SW 1271 (cell line): ENCODE data around the gene SYNRG.

ENCODE experiments used
- DNase-seq, 2 experiments: peaks; one replicate each; lab custom pipeline; 2025; lab: John Stamatoyannopoulos, UW

The SYNRG gene

DNA sequence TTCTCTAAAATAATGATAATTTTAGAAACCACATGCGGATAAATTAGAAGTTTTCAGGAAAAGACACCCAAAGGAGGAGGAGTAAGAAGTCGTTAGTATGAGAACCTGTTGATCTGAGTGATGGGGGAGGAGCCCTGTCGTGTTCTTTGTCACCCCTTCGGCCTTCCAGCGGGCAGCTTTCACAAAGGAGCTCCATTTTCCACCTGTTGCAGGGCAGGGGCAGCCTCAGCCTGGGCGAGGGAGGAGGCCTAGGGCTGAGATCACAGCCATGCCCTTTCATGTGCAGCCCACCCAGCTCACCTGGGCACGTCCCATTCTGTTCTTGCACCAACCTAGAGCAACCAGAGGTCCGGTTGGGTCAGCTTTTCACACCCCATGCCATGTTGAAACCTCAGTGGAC is 114.2 kb downstream of the SYNRG start:
- no peak for DNase-seq

GRCh38 chr17:37494401-37494831 is 114.8 kb downstream of the SYNRG start:
- DNase-seq: no peak

DNA sequence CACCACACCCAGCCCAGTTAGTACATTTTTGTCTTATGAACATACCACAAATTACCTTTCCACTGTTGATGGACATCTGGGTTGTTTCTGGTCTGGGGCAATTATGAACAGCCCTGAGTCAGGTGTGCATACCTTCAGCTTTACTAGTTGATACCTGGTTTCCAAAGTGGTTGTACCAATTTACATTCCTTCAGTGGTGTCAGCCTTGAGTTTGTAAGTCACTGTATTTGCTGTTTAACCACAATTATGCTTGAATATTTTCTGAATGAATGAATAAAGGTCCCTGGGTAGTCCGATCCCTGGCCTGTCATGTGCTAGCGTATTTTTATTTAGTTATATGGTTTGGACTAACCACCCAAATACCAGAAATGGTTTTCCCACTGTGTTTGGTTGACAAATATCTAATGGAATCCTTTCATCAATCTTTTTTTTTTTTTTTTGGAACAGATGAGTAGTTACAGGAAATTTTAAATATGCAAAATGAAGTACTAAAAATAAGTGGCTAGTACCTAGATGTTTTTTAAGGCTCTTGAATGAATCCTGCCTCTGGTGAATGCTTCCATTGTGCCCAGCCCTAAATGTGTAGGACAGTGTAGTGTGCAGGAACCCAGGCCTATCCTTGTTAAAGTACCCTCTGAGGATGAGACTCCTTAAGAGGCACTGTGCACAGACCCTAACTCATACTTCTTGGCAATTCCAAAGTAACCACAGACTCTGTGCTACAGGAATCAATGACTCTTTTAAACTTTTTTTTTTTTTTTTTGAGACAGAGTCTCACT is 115.8 kb downstream of the SYNRG start:
- peak in 1 of 2 experiments; percentile 31 for DNase-seq

GRCh38 chr17:37492167-37492566 is 117.1 kb downstream of the SYNRG start:
- no peak for DNase-seq

DNA sequence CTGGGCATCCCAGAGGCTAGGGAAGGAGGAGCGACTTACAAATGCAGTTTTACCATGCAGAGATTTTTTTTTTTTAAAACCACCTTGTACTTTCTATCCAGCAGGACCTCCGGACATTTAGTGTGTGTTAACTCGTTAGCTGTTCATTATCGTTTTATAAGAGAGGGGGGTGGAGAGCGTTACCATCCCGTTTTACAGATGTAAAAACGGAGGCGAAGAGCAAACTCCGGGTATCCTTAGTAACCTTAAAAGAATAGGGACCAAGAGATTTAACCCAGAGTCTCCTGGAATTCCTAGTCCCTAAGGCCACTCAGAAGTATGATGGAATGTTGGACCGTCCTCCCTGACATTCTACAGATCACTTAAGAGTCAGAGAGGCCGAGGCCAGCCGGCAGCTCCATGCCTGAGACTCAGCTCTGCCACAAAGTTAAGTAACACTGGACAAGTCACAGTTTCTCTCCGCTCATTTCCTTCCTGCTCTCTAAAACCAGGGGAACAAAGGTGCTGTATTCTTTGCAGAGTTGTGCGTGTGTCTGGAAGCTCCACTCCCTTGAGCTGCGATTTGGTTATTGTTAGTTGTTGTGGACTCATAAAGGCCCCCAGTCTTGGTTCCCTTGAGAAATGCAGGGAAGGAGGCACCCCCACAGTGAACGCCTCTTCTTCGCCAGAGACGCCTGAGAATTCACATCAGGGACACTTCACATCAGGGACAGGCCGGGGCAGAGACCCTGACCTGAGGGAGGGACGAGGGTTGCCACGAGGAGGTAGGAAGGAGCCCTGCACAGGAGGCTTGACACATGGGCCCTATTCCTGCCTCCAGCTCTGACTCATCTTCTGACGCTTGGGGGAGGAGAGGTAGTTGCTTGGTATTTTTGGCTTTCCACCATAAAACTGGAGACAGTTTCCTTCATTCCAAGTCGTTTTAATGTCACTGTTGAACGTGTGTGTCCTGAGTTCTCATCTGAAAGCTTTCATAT is 118.3 kb downstream of the SYNRG start:
- peak; percentile 87 to 89 for DNase-seq

DNA sequence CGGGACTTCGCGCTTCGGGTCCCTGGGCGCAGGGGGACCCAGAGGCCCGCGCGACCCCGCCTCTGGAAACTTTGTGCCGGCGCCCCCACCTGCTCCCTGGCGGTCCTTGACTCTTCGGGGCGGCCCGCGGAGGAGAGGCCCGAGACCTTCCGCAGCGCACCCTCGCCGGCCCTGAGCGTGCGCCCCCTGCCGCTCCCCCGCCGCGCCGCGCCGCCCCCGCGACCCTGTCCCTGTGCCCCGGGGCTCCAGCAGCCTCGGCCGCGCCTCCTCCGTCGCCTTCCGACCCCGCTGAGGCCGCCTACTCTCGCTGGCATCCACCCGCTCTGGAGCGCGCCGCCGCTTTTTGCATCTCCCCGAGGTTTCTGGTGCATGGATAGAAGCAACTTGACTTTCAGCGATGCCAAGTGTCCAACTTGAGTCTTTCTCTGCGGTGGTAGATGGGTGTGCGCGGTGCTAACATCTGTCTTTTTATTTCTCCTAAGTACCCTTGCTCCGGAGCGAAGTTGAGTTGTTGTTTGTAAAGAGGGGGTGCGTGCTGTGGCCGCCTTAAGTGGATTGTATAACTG is 119.1 kb downstream of the SYNRG start:
- DNase-seq: peak in 1 of 2 experiments; percentile 29

DNA sequence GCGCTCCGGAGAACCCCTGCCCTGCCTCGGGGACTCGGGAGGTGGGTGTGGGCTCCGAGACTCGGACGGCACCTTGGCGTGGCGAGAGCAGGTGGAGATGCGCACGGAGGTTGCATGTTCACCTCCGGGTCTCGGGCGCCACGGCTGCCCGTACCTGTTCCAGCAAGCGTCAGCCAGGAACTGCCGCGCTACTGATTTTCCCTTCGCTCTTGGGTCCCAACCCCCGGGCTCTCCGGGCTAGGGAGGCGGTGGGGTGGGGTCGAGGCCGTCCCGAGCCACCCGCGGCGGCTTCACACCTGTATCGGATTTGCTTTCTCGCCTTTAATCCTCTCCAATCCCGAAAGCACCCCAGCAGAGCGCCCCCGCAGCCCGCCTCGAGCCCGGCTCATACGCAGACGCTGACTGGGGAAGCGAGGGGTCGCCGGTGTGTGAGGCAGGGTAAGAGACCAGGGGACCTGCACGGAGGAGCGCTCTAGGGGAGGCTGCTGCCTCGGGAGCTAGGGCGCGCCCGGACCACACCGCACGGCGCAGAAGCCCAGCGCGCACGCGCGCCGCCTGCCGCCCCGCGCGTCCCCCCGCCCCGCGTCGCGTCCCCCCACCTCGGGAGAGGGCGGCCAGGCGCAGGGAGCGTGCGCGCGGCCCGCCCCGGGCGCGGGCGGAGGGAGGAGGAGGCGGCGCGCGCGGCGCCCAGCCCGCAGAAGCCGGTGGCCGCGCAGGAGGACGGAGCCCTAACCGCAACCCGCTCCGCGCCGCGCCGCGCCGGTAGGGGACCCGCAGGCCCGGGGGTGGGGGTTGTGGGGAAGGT is 119.8 kb downstream of the SYNRG start, which contains the start of gene DUSP14:
Gene DUSP14 (plus strand): TSS at position 695 of the 805 bp plus-strand sequence. CDS start 22,382 bp downstream, outside the sequence.
- DNase-seq: peak; percentile 33 to 67

GRCh38 chr17:37488607-37489196 is 120.5 kb downstream of the SYNRG start:
- peak; percentile 58 to 72 for DNase-seq

- peak; percentile 42 to 76 for DNase-seq
Observed at GRCh38 chr17:37488009-37488604, 121.1 kb downstream of the SYNRG start.

- no peak for DNase-seq
Observed at GRCh38 chr17:37485938-37486570, 123.2 kb downstream of the SYNRG start.

DNA sequence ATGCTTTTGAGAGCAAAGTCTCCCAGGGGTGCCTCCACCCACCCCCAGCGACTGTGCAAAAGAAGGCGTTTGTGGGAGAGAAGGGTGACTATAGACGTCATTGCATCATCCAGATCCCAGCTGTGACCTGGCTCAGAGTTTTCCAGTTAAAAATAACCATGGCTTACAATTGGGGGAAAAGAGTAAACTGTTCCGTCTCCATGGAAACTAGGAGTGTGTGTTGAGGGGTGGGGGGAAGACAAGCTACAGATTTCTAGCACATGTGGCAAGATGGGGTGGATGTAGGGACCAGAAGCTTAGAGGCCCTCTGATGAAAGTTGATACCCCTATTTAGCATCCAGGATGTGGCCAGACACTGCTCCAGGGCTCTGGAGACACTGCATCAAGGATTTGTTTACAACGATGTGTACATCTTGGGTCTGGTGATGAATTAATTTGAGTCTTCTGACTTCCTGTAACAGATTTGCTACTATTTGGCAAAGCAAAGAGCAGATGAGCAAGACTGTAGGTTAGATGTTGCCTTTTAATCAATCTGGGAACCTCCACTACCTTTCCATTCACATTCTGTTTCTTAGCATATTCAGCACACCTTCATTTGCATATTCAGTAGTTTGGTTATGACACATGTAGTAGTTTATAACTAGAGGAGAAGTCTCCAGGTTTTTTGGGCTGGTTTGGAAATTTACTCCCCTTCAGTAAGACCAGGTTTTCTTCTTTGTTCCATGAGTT is 125.7 kb downstream of the SYNRG start:
- peak in 1 of 2 experiments; percentile 39 for DNase-seq

GRCh38 chr17:37481001-37481665 is 128.1 kb downstream of the SYNRG start:
- DNase-seq: no peak

DNA sequence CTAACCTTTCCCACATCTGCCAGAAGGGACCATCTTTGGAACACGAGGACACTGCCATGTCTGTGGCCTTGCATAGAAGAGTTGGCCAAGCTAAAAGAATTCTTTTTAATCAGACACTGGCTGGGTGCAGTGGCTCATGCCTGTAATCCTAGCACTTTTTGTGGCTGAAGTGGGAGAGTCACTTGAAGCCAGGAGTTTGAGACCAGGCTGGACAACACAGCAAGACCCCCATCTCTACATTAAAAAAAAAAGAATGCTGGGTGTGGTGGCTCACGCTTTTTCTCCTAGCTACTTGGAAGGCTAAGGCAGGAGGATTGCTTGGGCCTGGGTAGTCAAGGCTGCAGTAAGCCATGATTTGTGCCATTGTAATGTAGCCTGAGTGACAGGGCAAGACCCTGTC is 128.8 kb downstream of the SYNRG start:
- DNase-seq: no peak

DNA sequence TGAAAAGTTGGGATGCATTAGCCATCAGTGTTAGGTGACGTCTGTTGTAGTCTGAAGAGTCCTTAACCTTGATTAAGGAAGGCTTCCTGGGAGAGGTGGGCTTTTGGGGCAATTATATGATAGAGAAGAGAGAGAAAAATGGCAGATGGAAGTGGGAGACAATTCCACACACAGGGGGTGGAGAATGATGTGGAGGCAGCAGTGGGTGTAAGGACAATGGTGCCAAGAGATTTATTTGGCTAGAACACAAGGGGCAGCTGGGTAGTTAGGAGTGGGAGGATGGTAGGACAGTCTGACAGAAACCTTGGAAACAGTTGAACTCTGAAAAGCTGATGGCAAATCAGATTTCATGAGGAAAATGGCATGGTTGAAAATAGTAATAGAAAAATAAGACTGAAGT is 130.2 kb downstream of the SYNRG start:
- no peak for DNase-seq

- DNase-seq: no peak
Observed at GRCh38 chr17:37478187-37478586, 131.0 kb downstream of the SYNRG start.

GRCh38 chr17:37476431-37477120 is 132.6 kb downstream of the SYNRG start:
- no peak for DNase-seq

DNA sequence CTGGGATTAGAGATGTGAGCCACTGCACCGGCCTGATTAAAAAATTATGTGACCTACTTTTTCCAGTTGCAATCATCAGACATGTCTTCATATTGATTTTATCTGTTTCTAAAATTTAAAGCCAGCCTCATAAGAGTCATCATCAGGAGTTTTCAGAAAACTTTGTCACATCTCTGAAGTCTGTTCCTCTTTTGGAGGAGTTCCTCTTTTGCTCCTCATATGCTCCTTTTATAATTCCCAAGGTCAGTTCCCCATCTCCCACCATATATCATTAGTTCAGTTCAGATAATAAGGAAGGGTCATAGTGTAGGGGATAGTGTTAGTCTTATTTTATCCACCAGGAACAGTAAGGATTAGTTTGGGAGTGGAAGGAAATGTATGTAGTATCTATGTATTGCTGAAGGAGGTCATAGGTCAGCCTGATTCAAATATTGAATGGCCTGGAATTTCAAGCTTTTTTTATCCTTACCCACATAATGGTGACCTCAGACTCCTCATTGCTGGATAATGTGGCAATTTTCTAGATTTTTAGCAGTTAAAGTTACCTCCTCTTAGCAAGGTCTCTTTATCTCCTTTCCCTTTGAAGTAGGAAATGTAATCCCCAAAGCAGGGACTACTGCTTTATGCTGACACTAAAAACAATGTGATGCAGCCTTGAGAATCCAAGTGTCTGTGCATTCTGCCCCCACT is 133.3 kb downstream of the SYNRG start:
- DNase-seq: no peak

GRCh38 chr17:37470181-37470580 is 139.0 kb downstream of the SYNRG start:
- no peak for DNase-seq
